ENCODE measurements around the gene CDH22.

Gene CDH22

DNA sequence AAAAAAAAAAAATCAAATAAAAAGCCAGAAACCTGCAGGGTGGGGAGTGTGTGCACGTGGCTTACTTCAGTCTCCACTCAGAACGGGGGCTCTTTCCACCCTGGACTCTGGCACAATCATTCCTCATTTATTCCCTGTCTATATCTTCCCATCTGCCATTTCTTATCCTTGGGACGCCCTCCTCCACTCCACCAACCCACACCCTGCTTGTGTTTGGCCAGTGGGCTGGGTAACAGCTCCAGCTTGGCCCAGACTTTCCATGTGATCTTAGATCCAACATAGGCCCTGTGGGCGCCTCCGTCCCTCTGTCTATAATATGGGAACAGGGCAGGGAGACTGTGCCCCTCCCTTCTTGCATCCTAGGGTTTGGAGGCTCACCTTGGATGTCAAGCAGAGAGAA, 122.1 kb downstream of the CDH22 start:
- DNase-seq, result no peak

DNA sequence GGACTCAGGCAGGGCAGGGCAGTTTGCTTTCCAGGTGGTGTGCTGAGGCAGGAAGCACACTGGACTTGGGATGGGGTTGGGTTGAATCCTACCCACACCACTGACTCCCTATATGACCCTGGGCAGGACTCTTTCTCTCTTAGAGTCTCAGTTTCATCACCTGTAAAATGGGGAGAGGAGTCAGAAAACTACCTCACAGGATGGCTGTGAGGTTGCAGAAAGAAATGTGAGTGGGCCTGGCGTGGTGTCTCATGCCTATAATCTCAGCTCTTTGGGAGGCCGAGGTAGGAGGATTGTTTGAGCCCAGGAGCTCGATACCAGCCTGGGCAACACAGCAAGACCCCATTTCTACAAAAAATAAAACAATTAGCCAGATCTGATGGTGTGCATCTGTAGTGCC, 122.9 kb downstream of the CDH22 start:
- no peak for DNase-seq

DNA sequence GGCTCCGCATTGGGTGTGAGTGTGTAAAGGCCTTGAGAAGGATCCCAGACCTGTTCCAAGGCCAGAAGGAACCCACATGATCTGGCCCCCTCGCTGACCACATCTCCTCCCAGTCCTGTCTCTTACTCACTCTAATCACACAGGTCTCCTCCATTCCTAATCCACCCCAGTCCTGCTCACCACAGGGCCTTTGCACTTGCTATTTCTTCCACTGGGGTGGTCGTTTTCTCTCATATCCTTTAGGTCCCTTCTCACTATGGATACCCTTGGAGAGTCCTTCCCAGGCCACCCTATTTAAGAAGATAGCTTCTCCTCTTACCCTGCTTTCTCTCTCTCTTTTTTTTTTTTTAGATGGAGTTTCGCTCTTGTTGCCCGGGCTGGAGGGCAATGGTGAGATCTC, 124.5 kb downstream of the CDH22 start:
- DNase-seq, result no peak

DNA sequence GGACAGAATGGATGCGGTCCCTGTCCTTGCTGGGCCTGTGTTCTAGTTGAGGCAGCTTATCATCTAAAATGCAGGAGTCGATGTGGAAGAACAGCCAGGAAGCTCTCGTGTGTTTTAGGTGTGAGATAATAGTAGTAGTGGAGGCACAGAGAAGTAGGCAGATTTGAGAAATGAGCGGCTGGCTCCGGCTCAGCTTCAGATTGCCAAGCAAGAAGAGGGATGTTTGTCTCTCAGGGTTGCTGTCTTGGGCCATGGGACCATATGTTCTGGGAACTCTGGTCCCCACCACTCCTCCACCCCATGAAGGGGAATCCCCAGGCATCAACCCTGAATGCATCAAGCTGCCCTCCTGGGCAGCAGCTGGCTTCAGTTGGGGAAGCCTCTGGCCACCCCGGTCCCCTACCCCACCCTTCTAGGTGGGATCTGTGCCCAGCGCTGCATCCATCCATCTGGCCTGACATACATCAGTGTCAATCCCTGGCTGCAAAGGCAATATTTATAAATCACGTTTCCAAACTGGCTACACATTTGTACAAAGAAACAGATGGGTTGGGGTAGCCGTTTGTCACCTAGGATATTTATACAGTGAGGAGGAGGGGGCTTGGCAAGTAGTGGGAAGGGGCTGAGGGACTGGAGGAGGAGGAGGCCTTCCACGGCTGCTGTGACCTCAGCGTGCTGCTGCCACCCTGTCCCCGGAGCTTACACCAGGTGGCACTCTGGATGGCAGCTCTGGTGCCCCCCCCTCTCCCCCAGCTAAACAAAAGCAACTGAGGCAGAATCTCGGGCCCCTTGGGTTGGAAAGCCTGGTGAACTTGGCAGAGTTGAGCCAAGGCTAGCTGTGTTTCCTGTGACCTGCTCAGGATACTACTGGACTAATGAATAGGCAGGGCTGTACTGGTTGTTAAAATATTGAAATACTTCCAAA, 125.8 kb downstream of the CDH22 start:
- no peak for DNase-seq

DNA sequence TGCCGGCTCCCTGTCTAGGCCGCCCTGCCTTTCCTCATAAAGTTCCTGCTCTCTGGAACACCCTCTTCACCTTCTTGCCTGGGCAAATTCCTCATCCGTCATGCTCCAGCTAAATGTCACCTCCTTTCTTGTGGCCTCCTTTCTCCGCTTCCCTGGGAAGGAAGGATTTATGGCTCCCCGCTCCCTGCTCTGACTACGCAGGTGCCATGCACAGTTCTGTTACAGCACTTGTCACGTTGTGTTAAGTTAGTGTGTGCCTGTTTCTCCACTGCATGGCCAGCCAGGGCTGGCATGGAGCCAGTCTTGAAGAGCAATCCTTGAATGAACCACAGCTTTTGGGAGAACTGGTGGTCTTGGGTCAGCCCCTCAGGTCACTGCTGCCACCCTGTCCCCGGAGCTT, 128.4 kb downstream of the CDH22 start:
- DNase-seq, result no peak

DNA sequence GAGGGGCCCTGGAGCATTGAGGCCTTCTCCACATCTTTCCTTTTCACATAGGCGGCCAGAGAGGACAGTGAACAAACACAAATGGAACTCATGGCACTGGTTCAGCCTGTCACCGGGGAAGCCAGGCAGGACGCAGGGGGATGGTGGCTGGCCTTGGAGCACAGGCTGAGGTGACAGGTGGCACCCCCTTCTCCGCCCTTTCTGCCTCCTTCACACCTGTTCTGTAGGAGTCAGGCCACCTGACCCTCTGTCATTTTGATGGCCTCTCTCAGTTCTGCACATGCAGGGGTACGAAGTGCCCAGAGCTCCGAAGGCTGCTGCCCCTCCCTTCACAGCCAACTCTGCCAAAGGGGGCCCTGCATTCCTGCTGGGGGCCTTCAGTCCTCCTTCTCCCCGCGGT, 129.4 kb downstream of the CDH22 start:
- no peak for DNase-seq

DNA sequence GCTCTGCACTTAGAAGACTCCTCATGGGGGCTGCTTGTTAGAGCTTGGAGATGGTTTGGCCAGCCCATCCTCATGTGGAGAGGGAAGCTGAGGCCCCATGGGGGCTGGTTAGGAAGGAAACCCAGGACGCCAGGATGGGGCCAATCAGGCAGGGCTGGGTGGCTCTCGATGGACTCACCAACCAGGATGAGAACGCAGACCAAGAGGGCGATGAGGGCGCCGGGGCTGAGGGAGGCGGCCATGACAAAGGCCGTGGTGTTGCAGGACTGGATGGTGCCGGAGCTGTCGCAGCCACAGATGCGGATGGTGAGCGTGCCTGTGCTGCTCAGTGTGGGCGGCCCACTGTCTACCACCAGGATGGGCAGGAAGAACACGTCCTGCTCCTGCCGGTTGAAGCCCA, 130.5 kb downstream of the CDH22 start:
- no peak for DNase-seq

DNA sequence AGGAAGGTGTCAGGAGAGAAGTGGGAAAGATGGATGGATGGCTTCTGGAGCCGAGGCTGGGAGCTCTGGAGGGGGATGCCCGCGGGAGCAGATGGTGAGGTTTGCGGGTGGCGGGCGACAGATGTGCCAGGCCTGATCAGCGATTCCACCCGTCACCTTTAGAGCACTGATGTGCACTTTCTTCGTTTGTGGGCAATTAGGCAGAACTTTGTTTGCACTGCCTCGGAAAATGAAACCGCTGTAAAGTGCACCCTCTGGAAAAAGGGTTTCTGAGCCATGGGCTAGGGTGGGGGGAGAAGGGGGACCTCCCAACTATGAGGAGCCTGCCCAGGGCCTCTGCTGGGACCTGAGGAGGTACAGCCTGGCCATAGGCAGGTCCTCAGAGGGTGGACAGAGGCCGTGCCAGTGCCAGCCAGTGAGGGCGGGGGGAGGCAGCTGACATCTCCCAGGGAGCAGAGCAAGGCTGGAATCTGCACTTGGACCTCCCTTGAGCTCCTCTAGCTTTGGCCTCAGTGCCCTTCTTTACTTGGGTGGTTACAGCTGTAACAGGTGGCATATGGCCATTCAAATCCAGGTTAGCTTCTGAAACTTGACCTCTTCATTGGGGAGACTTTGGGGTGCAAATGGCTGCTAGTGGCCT, 131.4 kb downstream of the CDH22 start:
- no peak for DNase-seq

DNA sequence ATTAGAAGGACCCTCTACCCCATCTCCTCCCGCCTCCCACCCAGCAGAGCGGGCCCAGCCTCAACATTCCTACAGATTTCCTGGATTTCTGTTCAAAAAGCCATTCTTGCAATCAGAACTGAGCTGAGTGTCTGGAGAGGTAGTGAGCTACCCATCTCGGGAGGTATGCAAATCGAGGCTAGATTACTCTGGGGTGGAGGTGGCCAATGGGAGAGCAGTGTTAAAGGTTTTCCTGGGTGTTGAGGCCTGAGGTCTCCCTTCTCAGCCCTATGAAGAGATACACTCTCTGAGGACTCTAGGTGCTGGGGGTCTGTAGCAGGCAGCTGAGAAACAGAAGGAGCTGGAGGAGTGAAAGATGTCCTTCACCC, 133.2 kb downstream of the CDH22 start:
- no peak for DNase-seq

DNA sequence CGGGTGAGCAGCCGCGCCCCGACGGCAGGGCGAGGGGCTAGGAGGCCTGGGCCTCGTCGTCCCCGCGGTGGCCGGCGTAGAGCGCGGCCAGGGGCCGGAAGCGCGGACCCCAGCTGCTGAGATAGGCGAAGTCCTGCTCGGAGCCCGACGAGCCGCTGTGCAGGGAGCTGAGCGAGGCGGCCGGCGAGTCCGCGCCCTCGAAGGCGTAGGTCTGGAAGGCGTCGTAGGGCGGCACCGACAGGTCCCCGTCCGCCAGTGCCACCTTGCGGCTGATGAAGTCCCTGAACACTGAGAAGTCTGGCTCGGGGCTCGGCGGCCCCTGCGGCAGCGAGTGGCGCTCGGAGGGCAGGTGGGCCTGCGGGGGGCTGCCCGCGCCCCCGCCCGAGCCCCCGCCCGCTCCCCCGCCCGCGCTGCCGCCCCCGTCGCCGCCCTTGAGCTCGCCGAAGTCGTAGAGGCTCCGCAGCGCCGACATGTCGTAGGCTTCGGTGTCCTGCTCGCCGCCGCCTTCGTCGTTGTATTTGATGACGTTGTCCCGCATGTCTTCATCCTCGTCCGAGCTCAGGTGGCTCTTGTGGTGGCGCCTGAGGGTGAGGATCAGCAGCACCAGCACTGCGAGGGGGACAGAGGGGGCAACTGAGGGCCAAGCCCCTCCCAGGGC, 133.7 kb downstream of the CDH22 start:
- DNase-seq, result peak; percentile 72 to 75

DNA sequence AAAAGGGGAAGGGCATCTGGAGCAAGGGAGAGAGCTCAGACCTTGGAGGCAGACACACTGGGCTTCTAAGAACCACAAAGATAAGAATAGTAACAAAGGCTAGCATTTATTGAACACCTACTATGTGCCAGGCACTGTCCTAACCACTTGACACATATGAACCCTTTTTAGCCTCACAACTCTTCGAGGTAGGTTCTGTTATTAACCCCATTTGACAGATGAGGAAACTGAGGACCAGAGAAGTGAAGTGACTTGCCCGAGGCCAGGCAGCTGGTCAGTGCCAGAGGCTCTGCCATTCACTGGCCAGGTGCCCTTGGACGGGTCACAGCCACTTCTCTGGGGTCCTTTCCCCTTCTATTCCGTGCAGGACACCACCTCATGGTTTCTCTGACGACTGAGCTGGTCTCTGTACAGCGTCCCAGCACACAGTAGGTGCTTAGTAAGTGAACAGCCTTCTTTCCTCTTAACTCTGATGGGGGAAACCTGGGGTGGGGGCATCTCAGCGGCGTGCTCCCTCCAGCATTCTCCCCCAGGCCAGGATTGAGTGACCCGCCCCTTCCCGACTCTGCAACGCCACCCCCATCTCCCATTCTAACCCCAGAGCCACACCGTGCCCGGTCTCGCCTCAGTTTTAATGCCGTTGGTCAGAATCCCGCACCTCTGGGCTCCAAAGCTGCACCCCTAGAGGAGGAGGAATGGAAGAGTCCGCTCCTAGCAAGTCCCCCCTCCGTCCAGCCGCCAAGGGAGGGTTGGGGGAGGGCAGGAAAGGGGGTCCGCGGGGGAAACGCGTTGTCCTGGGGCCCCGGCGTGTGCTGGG, 134.4 kb downstream of the CDH22 start:
- no peak for DNase-seq

DNA sequence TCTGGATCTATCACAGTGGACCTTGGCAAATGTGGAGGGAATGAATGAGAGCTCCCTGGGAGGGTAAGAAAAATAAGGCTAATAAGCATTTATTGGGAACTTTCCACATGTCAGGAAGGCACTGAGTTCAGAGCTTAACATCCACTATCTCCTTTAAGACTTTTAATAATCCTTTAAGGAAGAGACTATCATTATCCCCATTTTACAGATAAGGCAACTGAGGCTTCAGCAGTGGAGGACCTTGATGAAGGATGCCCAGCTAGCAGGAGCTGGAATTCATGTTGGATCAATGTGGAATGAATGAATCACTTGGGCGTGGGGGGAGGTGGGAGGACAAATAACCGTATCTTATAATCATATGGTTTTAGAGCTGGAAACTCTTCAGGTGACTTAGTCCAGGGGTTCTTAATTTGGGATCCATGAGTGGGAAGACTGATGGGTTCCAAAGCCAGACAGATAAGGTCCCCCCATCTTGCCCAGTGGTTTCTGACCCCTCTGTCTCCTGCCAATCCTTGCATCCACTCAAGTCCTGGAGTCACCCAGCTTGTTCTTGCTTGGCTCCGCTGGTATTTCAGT, 135.2 kb downstream of the CDH22 start:
- no peak for DNase-seq

DNA sequence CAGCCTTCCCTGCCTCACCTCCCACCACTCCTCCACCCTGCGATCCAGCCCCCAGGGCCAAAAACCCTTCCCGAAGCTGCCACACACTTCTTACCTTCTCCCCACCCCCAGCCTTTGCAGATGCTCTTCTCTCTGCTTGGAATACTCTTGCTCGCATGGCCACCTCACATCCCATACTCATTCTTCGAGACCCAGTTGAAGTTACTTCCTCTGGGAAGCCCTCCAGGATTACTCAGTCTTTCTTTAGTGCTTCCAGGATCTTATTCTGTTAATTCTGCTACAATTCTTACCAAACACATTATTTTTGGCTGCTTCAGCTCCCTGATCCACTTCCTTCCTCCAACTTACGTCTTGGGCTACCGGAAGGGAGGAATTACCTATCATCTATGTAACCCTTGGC, 135.8 kb downstream of the CDH22 start:
- no peak for DNase-seq

DNA sequence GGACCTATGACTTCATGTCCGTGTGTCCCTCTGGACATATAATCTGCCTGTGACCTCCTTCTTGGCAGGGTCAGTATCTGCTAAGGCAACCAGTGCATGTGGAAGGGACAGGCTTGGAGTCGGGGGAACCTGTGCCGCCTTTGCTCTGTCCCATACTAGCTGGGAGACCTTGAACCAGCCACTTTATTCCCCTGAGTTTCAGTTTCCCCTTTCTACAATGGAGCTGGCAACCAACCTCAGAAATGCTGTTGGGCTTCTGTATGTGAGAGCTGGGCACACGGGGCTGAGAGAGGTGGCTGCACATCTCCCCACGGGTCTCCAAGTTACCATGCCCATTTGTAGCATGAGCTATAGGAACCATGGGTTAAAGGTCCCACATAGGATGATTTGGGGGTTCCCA, 136.4 kb downstream of the CDH22 start:
- no peak for DNase-seq

DNA sequence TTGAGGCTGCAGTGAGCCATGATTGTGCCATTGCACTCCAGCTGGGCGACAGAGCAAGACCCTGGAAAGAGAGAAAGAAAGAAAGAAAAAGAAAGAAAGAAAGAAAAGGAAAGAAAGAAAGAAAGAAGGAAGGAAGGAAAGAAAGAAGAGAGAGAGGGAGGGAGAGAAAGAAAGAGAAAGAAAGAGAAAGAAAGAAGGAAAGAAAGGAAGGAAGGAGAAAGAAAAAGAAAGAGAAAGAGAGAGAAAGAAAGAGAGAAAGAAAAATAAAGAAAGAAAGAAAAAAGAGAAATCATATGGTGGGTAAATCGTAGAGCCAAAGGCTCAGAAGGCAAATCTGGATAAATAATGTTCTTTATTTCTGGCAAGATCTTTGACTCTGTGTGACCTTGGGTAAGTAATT, 136.8 kb downstream of the CDH22 start:
- no peak for DNase-seq

DNA sequence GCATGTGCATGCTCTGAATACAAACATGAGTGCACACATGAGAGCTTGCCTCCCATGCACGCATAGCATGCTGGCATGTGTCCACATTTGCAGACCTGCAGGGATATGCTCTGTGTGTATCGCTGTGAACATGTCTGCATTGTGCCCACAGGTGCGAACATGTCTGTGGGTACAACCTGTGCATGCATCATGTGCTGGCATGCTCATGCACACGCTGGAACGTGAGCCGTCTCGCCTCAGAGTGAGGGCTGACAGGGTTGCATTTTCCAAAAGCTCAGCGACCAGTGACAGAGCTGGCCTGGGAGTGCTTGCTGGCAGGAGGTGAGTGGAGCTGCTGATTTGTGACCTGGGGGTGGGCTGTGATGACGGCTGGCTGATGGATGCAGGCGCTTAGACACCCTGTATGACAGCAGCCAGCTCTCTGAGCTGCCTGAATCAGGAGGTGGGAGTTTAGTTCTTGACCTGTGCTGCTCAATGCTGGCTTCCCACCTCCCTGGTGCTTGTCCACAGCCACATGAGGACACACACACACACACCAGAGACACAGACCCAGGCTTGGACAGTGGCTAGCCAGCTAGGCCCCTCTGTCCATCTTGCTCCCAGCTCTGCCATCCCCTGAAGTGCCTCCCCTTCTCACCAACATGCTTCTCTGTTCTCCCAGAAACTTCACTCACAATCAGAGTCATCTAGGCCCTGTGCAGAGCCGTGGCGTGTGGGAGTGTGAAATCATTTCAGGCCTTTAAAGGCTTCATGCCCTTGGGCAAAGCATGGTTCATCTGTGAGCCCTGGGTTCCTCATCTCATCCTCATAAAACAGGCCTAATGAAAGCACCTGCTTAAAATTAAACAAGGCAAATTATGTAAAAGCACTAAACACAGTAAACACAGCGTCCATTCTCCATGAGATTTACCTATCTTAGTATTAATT, 138.8 kb downstream of the CDH22 start:
- no peak for DNase-seq

DNA sequence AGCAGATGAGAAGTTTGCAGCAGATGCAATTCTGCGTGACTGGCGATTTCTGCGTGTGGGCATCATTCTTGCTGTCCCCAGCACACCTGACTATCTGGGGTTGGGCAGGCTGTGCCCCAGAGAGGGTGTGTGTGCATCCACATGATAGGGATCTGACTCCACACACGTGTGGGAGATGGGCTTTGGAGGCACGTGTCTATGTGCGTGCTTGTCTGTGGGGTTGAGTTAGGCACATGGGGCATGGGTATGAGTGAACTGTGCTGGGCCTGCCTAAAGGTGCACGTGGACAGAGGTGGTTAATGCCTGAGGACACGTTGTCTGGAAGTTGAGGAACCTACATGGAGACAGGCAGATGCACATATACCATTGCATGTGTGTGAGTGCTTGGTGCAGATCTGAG, 139.9 kb downstream of the CDH22 start:
- DNase-seq, result no peak

DNA sequence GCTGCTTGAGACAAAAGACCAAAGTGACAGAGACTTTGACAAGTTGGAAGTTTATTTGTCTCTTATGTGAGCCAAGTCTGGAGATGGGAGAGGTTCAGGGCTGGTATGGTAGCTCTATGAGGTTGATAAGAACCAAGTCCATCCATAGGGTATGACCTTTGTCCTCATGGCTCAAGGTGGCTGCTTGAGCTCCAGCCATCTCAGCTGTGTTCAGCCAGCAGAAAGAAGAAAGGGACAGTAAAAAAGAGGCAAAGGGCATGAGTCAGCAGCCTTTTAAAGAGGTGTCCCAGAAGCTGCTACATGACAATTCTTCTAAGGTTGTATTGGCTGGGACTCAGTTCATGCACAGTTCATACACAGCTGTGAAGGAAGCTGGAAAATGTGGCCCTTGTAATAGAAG, 141.2 kb downstream of the CDH22 start:
- no peak for DNase-seq

DNA sequence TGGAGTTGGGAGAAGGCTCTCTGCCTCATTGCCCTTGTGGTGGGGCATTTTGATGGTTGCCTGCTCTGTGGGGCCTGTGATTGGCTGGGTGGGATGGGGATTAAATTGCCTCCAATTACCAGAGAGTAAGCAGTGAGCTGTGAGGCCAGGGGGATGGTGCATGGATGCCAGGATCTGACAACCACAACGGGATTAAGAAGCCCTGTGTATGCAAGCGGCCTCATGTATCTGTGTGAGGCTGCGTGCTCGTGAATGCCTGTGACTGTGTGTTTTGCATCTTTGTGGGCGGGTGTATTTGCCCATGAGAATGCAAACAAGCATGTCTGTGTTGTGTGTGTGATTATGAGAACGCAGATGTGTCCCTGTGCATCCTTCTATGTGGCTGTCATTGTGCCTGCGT, 144.0 kb downstream of the CDH22 start:
- no peak for DNase-seq

DNA sequence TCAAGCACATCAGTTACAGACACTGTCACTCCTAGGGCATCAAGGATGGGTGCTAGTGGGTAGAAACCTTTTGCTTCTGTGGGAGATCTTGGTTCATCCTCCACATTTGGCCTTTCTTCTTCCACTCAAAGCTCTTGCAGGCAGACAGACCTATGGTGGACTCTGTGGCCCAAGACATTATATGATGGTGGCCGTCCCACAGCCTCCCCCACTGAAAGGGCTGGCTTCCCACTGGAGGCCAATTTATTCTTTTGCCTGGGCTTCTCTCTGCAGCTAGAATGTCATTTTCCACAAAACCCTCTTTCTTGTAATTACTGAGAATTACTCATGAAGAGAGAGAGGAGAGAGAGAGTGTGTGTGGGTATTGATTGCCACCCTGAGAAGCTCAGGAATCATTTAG, 146.4 kb downstream of the CDH22 start:
- DNase-seq, result no peak

DNA sequence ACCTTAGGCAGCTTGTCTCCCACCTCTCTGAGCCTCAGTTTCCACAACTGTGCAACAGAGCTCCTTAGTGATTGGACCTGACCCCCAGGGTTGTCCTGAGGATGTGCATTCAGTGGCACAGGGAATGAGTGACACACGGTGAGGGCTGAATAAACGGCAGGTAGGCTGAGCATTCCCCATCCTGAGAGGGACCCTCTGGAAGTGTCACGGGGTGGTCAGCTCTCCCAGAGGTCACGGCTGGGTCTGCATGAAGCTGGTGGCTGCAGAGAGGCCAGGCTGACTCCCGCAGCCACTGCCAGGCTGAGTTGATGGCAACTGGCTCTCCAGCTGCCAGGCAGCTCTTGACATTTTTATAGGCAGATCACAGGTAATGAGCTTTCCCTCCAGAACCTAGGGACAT, 147.6 kb downstream of the CDH22 start:
- no peak for DNase-seq

Data from stimulated activated CD4-positive, alpha-beta T cell treated with anti-CD3 and anti-CD28 coated beads, Interleukin-2, amount 100 ng/mL, for 48 hours (primary cell).